Trophoblast cell (in vitro differentiated cells and primary cell): ENCODE results near the gene LTN1.

Experiments
- DNase-seq, 2 donors: peaks; one replicate each; pipeline ENCODE4 v3.0.0-alpha.2; 2016
- H2AFZ ChIP-seq: 2 replicates; pipeline ENCODE4 v1.6.1; 2013; ENCODE audit warnings: low read length, moderate library complexity, mild to moderate bottlenecking; ENCODE audit not compliant: insufficient read depth, poor library complexity
- H2AK5ac ChIP-seq: 2 replicates; pipeline ENCODE4 v1.6.1; 2013; ENCODE audit warnings: mild to moderate bottlenecking, low read length
- H2BK120ac ChIP-seq: 2 replicates; pipeline ENCODE4 v1.6.1; 2013; ENCODE audit warnings: low read length, mild to moderate bottlenecking, moderate library complexity; ENCODE audit not compliant: insufficient read depth, poor library complexity
- H2BK12ac ChIP-seq: 2 replicates; pipeline ENCODE4 v1.6.1; 2013; ENCODE audit warnings: mild to moderate bottlenecking, low read length, moderate library complexity
- H2BK5ac ChIP-seq: 2 replicates; pipeline ENCODE4 v1.6.1; 2013; ENCODE audit warnings: low read length, low read depth, moderate library complexity, mild to moderate bottlenecking; ENCODE audit not compliant: poor library complexity
- H3K14ac ChIP-seq: 2 replicates; pipeline ENCODE4 v1.6.1; 2013; ENCODE audit warnings: mild to moderate bottlenecking, low read length
- H3K18ac ChIP-seq: 2 replicates; pipeline ENCODE4 v1.6.1; 2013; ENCODE audit warnings: mild to moderate bottlenecking, low read length
- H3K23ac ChIP-seq: 2 replicates; pipeline ENCODE4 v1.6.1; 2013; ENCODE audit warnings: low read length
- H3K27ac ChIP-seq: 2 replicates; pipeline ENCODE4 v1.5.1; 2013; ENCODE audit warnings: low read depth, mild to moderate bottlenecking, inconsistent platforms, low read length, moderate library complexity
- H3K27me3 ChIP-seq: 2 replicates; pipeline ENCODE4 v1.6.1; 2013; ENCODE audit warnings: inconsistent platforms, mild to moderate bottlenecking, low read length, moderate library complexity; ENCODE audit not compliant: insufficient read depth
- H3K36me3 ChIP-seq, 2 experiments: 1 replicate in 1 of 2; 2 replicates in 1 of 2; pipeline ENCODE4 v1.6.1; 2013; ENCODE audit warnings: low read length in 2 of 2, mild to moderate bottlenecking in 2 of 2, moderate library complexity in 1 of 2; ENCODE audit not compliant: insufficient read depth in 2 of 2, control insufficient read depth in 1 of 2
- H3K4ac ChIP-seq: 2 replicates; pipeline ENCODE4 v1.6.1; 2013; ENCODE audit warnings: low read depth, mild to moderate bottlenecking, low read length, moderate library complexity
- H3K4me1 ChIP-seq, 2 experiments: 1 replicate in 1 of 2; 2 replicates in 1 of 2; pipeline ENCODE4 v1.6.1; 2013; ENCODE audit warnings: low read length in 2 of 2, mild to moderate bottlenecking in 2 of 2, moderate library complexity in 1 of 2; ENCODE audit not compliant: insufficient read depth in 2 of 2, control insufficient read depth in 1 of 2
- H3K4me2 ChIP-seq: 2 replicates; pipeline ENCODE4 v1.6.1; 2013; ENCODE audit warnings: inconsistent platforms, mild to moderate bottlenecking, low read length, moderate library complexity
- H3K4me3 ChIP-seq: 2 replicates; pipeline ENCODE4 v1.5.1; 2013; ENCODE audit warnings: mild to moderate bottlenecking, low read depth, low read length, inconsistent platforms
- H3K79me1 ChIP-seq: one replicate; pipeline ENCODE4 v1.6.1; 2013; ENCODE audit warnings: low read length
- H3K79me2 ChIP-seq: 2 replicates; pipeline ENCODE4 v1.6.1; 2013; ENCODE audit warnings: low read length, mild to moderate bottlenecking; ENCODE audit not compliant: control insufficient read depth, insufficient read depth, poor library complexity
- H3K9ac ChIP-seq: 2 replicates; pipeline ENCODE4 v1.6.1; 2013; ENCODE audit warnings: mild to moderate bottlenecking, low read length
- H3K9me3 ChIP-seq: 2 replicates; pipeline ENCODE4 v1.6.1; 2013; ENCODE audit warnings: low read depth, mild to moderate bottlenecking, control low read depth, inconsistent platforms, low read length; ENCODE audit not compliant: insufficient read depth
- H4K12ac ChIP-seq: 2 replicates; pipeline ENCODE4 v1.6.1; 2013; ENCODE audit warnings: low read depth, mild to moderate bottlenecking, low read length, moderate library complexity
- H4K8ac ChIP-seq: 2 replicates; pipeline ENCODE4 v1.6.1; 2013; ENCODE audit warnings: low read depth, mild to moderate bottlenecking, low read length, moderate library complexity
- H4K91ac ChIP-seq: one replicate; pipeline ENCODE4 v1.6.1; 2013; ENCODE audit warnings: low read depth, mild to moderate bottlenecking, low read length, moderate library complexity
- WGBS: extraction: QIAGEN DNeasy Blood & Tissue Kit; methylation state at CpG from one replicate; pipeline ENCODE4 v1.1.7; 2013; ENCODE audit warnings: missing lambda C conversion rate; ENCODE audit not compliant: insufficient read length, insufficient coverage; ENCODE audit errors: extremely low coverage; 5-methylcytosine and 5-hydroxymethylcytosine counted together

Gene LTN1

GRCh38 chr21:28963831-28964230 lies 28.8 kb downstream of the LTN1 start:
- no peak overlapping the region for H3K4me2 ChIP-seq
- no peak overlapping the region for H3K9ac ChIP-seq
- no peak overlapping the region for H2BK12ac ChIP-seq
- H3K36me3 ChIP-seq, result peaks cover 6 to 13% of the 10 kb centered on the region in 2 experiments
- H2AK5ac ChIP-seq, result no peak overlapping the region
- H4K12ac ChIP-seq, result no peak overlapping the region
- H2BK120ac ChIP-seq, result no peak overlapping the region
- no peak overlapping the region for H3K18ac ChIP-seq
- H4K91ac ChIP-seq, result no peak overlapping the region
- H3K4me1 ChIP-seq, result no peaks in the 10 kb centered on the region
- H3K23ac ChIP-seq, result no peak overlapping the region
- no peak overlapping the region for H3K4me3 ChIP-seq
- no CpG with 5 or more reads among the region's 1 CpG for WGBS
- H3K79me2 ChIP-seq, result no peaks in the 10 kb centered on the region
- no peak overlapping the region for H2BK5ac ChIP-seq
- no peaks in the 10 kb centered on the region for H3K9me3 ChIP-seq
- no peaks in the 10 kb centered on the region for H3K27me3 ChIP-seq
- H3K27ac ChIP-seq, result no peak overlapping the region
- no peak overlapping the region for H4K8ac ChIP-seq
- H3K79me1 ChIP-seq, result no peaks in the 10 kb centered on the region
- no peak for DNase-seq
- H2AFZ ChIP-seq, result no peak overlapping the region
- H3K14ac ChIP-seq, result no peak overlapping the region
- no peak overlapping the region for H3K4ac ChIP-seq

- H4K8ac ChIP-seq, result no peak overlapping the region
- no peak overlapping the region for H2BK5ac ChIP-seq
- WGBS, result no CpG with 5 or more reads among the region's 2 CpGs
- H3K9me3 ChIP-seq, result no peaks in the 10 kb centered on the region
- no peaks in the 10 kb centered on the region for H3K79me2 ChIP-seq
- H3K4me1 ChIP-seq, result no peaks in the 10 kb centered on the region
- no peak overlapping the region for H4K12ac ChIP-seq
- no peak overlapping the region for H2AK5ac ChIP-seq
- DNase-seq, result no peak
- no peak overlapping the region for H3K9ac ChIP-seq
- H3K4ac ChIP-seq, result no peak overlapping the region
- H3K79me1 ChIP-seq, result no peaks in the 10 kb centered on the region
- H3K23ac ChIP-seq, result no peak overlapping the region
- no peaks in the 10 kb centered on the region for H3K27me3 ChIP-seq
- no peak overlapping the region for H3K14ac ChIP-seq
- H2BK120ac ChIP-seq, result no peak overlapping the region
- no peak overlapping the region for H4K91ac ChIP-seq
- H3K4me2 ChIP-seq, result no peak overlapping the region
- H3K4me3 ChIP-seq, result no peak overlapping the region
- no peak overlapping the region for H3K18ac ChIP-seq
- no peak overlapping the region for H3K27ac ChIP-seq
- peaks cover 2 to 8% of the 10 kb centered on the region in 2 experiments for H3K36me3 ChIP-seq
- no peak overlapping the region for H2AFZ ChIP-seq
- no peak overlapping the region for H2BK12ac ChIP-seq
These were observed 30.2 kb downstream of the LTN1 start for GRCh38 chr21:28962465-28962864.

DNA sequence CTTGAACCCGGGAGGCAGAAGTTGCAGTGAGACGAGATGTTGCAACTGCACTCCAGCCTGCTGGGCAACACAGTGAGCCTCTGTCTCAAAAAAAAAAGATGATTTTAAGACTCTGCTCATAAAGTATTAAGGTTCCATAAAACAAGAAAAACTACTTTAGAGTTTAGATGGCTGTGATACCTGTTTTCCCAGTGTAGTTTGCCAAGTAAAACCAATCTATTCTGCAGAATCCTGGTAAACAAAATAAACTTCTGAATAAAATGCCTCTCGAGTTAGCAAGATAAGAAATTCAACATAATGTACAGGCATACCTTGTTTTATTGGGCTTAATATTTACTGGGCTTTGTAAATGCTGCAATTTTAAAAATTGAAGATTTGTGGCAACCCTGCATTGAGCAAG lies 30.8 kb downstream of the LTN1 start:
- Histone ChIP-seq H3K4me1 (no peaks in the 10 kb centered on the region), H2BK12ac (no peak overlapping the region), H2BK5ac (no peak overlapping the region), H3K79me2 (no peaks in the 10 kb centered on the region), H3K27me3 (no peaks in the 10 kb centered on the region), H2AK5ac (no peak overlapping the region), H4K12ac (no peak overlapping the region), H3K14ac (no peak overlapping the region), H3K4me2 (no peak overlapping the region), H2AFZ (no peak overlapping the region), H3K79me1 (no peaks in the 10 kb centered on the region), H4K91ac (no peak overlapping the region), H3K18ac (no peak overlapping the region), H3K36me3 (peaks cover 0 to 4% of the 10 kb centered on the region in 2 experiments), H2BK120ac (no peak overlapping the region), H3K27ac (no peak overlapping the region), H3K9me3 (no peaks in the 10 kb centered on the region), H3K4me3 (no peak overlapping the region), H3K4ac (no peak overlapping the region), H4K8ac (no peak overlapping the region), H3K9ac (no peak overlapping the region), H3K23ac (no peak overlapping the region)
- DNase-seq, result no peak
- WGBS, result no CpG with 5 or more reads among the region's 3 CpGs

DNA sequence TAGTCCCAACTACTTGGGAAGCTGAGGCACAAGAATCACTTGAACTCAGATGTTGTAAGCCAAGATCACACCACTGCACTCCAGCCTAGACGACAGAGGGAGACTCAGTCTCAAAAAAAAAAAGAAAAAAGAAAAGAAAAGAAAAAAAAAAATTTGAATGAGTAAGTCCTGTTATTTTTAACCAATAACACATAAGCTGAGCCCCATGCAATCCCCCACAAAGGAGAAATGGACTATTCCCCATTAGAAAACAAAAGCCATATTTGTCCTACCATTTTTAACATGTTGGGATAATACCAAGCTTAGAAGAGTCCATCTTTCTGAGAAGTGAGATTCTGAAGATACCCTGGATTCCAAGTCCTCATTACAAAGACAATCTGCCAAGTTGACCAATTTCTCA lies 32.4 kb downstream of the LTN1 start:
- no peaks in the 10 kb centered on the region for H3K27me3 ChIP-seq
- WGBS, result no CpG with 5 or more reads among the region's 1 CpG
- H3K14ac ChIP-seq, result no peak overlapping the region
- no peak overlapping the region for H3K4ac ChIP-seq
- H4K12ac ChIP-seq, result no peak overlapping the region
- no peak overlapping the region for H2BK120ac ChIP-seq
- no peak overlapping the region for H3K23ac ChIP-seq
- no peak overlapping the region for H2AK5ac ChIP-seq
- no peak overlapping the region for H3K4me3 ChIP-seq
- H3K27ac ChIP-seq, result no peak overlapping the region
- no peak overlapping the region for H3K18ac ChIP-seq
- no peaks in the 10 kb centered on the region for H3K79me1 ChIP-seq
- H3K9me3 ChIP-seq, result no peaks in the 10 kb centered on the region
- no peak overlapping the region for H2BK12ac ChIP-seq
- no peak overlapping the region for H4K8ac ChIP-seq
- H3K4me2 ChIP-seq, result no peak overlapping the region
- no peak overlapping the region for H4K91ac ChIP-seq
- H3K36me3 ChIP-seq, result peaks cover 2 to 3% of the 10 kb centered on the region in 2 experiments
- no peaks in the 10 kb centered on the region for H3K4me1 ChIP-seq
- H3K79me2 ChIP-seq, result no peaks in the 10 kb centered on the region
- no peak for DNase-seq
- H3K9ac ChIP-seq, result no peak overlapping the region
- H2BK5ac ChIP-seq, result no peak overlapping the region
- no peak overlapping the region for H2AFZ ChIP-seq
